ENCODE data around the gene HOXD11. TPM values are rescaled to one million over a fixed set of nuclear protein-coding genes. Genes with fewer than 3 reads are reported as not detected.

The HOXD11 gene
- total RNA-seq, 1 donor from 2014 or later, result not detected

DNA sequence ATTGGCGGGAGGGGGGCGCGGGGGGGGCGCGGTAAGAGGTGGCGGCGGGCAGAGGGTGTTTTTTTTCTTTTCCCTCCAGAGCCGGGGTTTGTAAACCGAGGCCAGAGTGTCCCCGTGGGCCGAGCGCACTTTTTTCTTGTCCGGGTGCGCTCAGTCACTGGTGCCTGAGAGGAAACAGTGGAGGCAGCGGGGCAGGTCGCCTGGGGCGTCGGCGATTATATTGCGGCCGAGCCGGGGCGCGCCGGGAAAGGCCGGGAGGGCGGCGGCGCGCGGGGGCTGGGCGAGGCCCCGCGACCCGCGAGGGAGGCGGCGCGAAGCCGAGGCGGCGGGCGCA, 22.7 kb downstream of the HOXD11 start:
- Mint-ChIP-seq H3K4me3 (ENCODE audit: unreplicated experiment) (peak overlapping the region; percentile 64), H3K9me3 (ENCODE audit: unreplicated experiment) (peaks cover 29% of the 10 kb centered on the region), H3K4me1 (ENCODE audit: low read depth, unreplicated experiment) (peaks cover 7% of the 10 kb centered on the region), H3K27ac (ENCODE audit: unreplicated experiment) (no peak overlapping the region), H3K27me3 (ENCODE audit: unreplicated experiment) (peaks cover 58% of the 10 kb centered on the region), H3K36me3 (ENCODE audit: unreplicated experiment) (no peaks in the 10 kb centered on the region)
- no peak for DNase-seq
- TF ChIP-seq, protein P1, sequence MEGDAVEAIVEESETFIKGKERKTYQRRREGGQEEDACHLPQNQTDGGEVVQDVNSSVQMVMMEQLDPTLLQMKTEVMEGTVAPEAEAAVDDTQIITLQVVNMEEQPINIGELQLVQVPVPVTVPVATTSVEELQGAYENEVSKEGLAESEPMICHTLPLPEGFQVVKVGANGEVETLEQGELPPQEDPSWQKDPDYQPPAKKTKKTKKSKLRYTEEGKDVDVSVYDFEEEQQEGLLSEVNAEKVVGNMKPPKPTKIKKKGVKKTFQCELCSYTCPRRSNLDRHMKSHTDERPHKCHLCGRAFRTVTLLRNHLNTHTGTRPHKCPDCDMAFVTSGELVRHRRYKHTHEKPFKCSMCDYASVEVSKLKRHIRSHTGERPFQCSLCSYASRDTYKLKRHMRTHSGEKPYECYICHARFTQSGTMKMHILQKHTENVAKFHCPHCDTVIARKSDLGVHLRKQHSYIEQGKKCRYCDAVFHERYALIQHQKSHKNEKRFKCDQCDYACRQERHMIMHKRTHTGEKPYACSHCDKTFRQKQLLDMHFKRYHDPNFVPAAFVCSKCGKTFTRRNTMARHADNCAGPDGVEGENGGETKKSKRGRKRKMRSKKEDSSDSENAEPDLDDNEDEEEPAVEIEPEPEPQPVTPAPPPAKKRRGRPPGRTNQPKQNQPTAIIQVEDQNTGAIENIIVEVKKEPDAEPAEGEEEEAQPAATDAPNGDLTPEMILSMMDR (IDR thresholded peaks at IDR 0.05; ENCODE audit: partially characterized antibody, unreplicated experiment), result no peak

DNA sequence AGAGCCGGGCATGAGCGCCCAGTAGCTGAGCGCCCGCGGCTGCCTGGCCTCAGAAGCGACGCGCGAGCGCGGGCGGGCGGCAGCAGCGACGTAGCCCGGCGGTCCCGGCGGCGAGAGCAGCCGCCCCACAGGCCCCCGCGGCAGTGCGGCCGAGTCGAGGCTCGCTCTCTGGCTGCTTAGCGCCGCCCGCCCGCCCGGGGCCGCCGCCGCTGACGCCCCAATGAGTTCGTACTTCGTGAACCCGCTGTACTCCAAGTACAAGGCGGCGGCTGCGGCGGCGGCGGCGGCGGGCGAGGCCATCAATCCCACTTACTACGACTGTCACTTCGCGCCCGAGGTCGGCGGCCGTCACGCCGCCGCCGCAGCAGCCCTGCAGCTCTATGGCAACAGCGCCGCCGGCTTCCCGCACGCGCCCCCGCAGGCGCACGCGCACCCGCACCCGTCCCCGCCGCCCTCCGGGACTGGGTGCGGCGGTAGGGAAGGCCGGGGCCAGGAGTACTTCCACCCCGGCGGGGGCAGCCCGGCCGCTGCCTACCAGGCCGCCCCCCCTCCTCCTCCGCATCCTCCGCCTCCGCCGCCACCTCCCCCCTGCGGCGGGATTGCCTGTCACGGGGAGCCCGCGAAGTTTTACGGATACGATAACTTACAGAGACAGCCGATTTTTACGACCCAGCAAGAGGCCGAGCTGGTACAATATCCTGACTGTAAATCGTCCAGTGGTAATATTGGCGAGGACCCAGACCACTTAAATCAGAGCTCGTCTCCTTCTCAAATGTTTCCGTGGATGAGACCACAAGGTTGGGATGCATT, 23.3 kb downstream of the HOXD11 start:
- Mint-ChIP-seq H3K36me3 (ENCODE audit: unreplicated experiment) (no peaks in the 10 kb centered on the region), H3K4me3 (ENCODE audit: unreplicated experiment) (peak overlapping the region; percentile 82), H3K27ac (ENCODE audit: unreplicated experiment) (no peak overlapping the region), H3K9me3 (ENCODE audit: unreplicated experiment) (peaks cover 27% of the 10 kb centered on the region), H3K4me1 (ENCODE audit: low read depth, unreplicated experiment) (peaks cover 7% of the 10 kb centered on the region), H3K27me3 (ENCODE audit: unreplicated experiment) (peaks cover 57% of the 10 kb centered on the region)
- TF ChIP-seq, protein P1 (IDR thresholded peaks at IDR 0.05; ENCODE audit: partially characterized antibody, unreplicated experiment), result no peak
- DNase-seq, result peak; percentile 71

DNA sequence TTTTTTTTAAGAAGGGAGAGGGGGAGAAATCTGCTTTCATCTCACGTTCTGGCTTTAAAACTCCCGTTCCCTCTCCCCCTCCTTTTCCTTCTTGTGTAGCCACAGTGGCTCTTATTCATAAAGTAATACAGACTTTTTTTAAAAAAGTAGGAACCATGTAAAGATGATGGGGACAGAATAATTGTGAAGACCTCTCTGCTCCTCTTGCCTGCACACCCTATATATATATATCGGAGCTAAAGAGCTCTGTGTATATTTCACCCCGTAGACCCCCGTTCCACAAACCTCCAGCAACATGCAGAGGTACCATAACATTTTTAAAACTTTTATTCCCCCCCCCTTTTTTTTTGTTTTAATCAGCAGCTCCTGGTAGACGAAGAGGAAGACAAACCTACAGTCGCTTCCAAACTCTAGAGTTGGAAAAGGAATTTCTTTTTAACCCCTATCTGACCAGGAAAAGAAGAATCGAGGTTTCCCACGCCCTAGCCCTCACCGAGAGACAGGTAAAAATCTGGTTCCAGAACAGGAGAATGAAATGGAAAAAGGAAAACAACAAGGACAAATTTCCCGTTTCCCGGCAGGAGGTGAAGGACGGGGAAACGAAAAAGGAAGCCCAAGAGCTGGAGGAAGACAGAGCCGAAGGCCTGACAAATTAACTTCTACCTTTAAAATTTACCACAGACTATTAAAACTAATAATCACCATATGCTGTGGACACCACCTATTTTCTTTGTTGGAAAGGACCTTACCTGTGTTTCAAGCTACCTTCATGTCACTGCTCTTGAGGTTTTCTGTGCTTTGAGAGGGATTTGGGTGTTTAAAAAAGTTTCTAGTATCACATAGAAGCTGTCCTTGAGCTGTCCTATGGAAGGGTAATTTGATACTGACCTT, 24.1 kb downstream of the HOXD11 start:
- H3K4me3 Mint-ChIP-seq (ENCODE audit: unreplicated experiment), result peak overlapping the region; percentile 82
- H3K36me3 Mint-ChIP-seq (ENCODE audit: unreplicated experiment), result no peaks in the 10 kb centered on the region
- TF ChIP-seq, protein P1 (IDR thresholded peaks at IDR 0.05; ENCODE audit: partially characterized antibody, unreplicated experiment), result no peak
- H3K4me1 Mint-ChIP-seq (ENCODE audit: low read depth, unreplicated experiment), result peaks cover 7% of the 10 kb centered on the region
- H3K9me3 Mint-ChIP-seq (ENCODE audit: unreplicated experiment), result peaks cover 25% of the 10 kb centered on the region
- H3K27ac Mint-ChIP-seq (ENCODE audit: unreplicated experiment), result no peak overlapping the region
- no peak for DNase-seq
- H3K27me3 Mint-ChIP-seq (ENCODE audit: unreplicated experiment), result peaks cover 57% of the 10 kb centered on the region

DNA sequence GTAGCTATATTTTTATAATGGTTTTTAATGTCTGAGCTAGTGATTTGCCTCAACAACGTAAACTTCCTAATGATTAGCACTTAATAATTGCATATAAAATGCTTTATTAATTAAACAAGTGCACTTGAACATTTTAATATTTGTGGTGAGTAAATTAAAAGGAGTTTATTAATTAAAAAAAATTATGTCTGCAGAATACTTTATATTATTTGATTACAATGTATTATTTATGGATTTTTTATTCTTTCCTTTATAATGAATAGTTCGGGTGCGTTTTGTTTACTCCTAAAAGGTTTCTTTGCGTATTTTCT, 24.7 kb downstream of the HOXD11 start:
- H3K27ac Mint-ChIP-seq (ENCODE audit: unreplicated experiment), result no peak overlapping the region
- peaks cover 7% of the 10 kb centered on the region for H3K4me1 Mint-ChIP-seq (ENCODE audit: low read depth, unreplicated experiment)
- DNase-seq, result no peak
- no peaks in the 10 kb centered on the region for H3K36me3 Mint-ChIP-seq (ENCODE audit: unreplicated experiment)
- peaks cover 27% of the 10 kb centered on the region for H3K9me3 Mint-ChIP-seq (ENCODE audit: unreplicated experiment)
- TF ChIP-seq, protein P1 (IDR thresholded peaks at IDR 0.05; ENCODE audit: partially characterized antibody, unreplicated experiment), result no peak
- peak overlapping the region; percentile 38 for H3K4me3 Mint-ChIP-seq (ENCODE audit: unreplicated experiment)
- peaks cover 56% of the 10 kb centered on the region for H3K27me3 Mint-ChIP-seq (ENCODE audit: unreplicated experiment)
